Endothelial cell of umbilical vein (primary cell): ENCODE results near the gene ATP8A2. TPM values are rescaled to one million over a fixed set of nuclear protein-coding genes. Genes with fewer than 3 reads are reported as not detected.

Experiments
- BruUV-seq: library from RNA; stranded (reverse); fragments of 400-500 nt; replicated peaks from 2 replicates; lab custom pipeline; 2021; lab: Mats Ljungman, UMichigan
- CTCF ChIA-PET: fragments of 300-600, 350-600 bp; sonication (Branson Sonifier 250); formaldehyde crosslinking; loops from one replicate; lab custom pipeline; 2021; ENCODE audit warnings: antibody characterized with exemption, inconsistent platforms; lab: Charles Lee
- POLR2A ChIA-PET: fragments of 300-600, 350-600 bp; sonication (Branson Sonifier 250); formaldehyde crosslinking; loops from one replicate; lab custom pipeline; 2021; ENCODE audit warnings: antibody characterized with exemption, inconsistent platforms; lab: Charles Lee
- DNase-seq: peaks from one replicate; pipeline ENCODE4 v3.0.0-alpha.2; 2011; ENCODE audit warnings: low read depth, low spot score
- FAIRE-seq: peaks from 2 replicates; lab custom pipeline; 2011; peaks lifted over from hg19 to GRCh38; lab: Jason Lieb, UNC
- H2AFZ ChIP-seq: 2 replicates; pipeline ENCODE4 v1.6.0; 2012; ENCODE audit warnings: low read depth, low read length, control low read depth, inconsistent platforms
- H3K27ac ChIP-seq: 2 replicates; pipeline ENCODE4 v1.5.1; 2011; ENCODE audit warnings: low read depth, mild to moderate bottlenecking, control low read depth, low read length, moderate library complexity; ENCODE audit not compliant: insufficient read depth
- H3K27me3 ChIP-seq, 2 experiments: 2 replicates each; pipeline versions ENCODE4 v1.6.0 to v1.6.1; 2011; ENCODE audit warnings: low read length in 2 of 2, mixed read lengths in 1 of 2; ENCODE audit not compliant: control insufficient read depth in 2 of 2, insufficient read depth in 2 of 2
- H3K36me3 ChIP-seq, 2 experiments: 2 replicates in 1 of 2; 3 replicates in 1 of 2; pipeline ENCODE4 v1.5.1; 2011; ENCODE audit warnings: low read length in 2 of 2, mild to moderate bottlenecking in 1 of 2, moderate library complexity in 1 of 2; ENCODE audit not compliant: control insufficient read depth in 2 of 2, insufficient read depth in 2 of 2; ENCODE audit errors: extremely low read depth in 1 of 2
- H3K4me1 ChIP-seq: 3 replicates; pipeline ENCODE4 v1.5.1; 2011; ENCODE audit warnings: mild to moderate bottlenecking, low read length; ENCODE audit not compliant: control insufficient read depth, insufficient read depth; ENCODE audit errors: extremely low read depth
- H3K4me2 ChIP-seq: 2 replicates; pipeline ENCODE4 v1.6.1; 2011; ENCODE audit warnings: low read length, control low read depth, mixed read lengths; ENCODE audit not compliant: insufficient read depth
- H3K4me3 ChIP-seq, 3 experiments: fragments of 200-600 bp in 1 of 3; sonication (generic), shearing (Covaris generic) in 1 of 3; replicated peaks in 1 of 3; 2 replicates each; pipeline ENCODE4 v1.5.1; 2011 to 2016; ENCODE audit warnings: control low read depth in 3 of 3, low read length in 3 of 3, mild to moderate bottlenecking in 2 of 3, inconsistent platforms in 1 of 3, low read depth in 1 of 3, moderate library complexity in 1 of 3; ENCODE audit not compliant: insufficient read depth in 1 of 3
- H3K79me2 ChIP-seq: 2 replicates; pipeline ENCODE4 v1.6.0; 2012; ENCODE audit warnings: low read length, inconsistent platforms; ENCODE audit not compliant: control insufficient read depth, insufficient read depth
- H3K9ac ChIP-seq: replicated peaks from 2 replicates; pipeline ENCODE3; 2011; ENCODE audit warnings: low read length, control low read depth; ENCODE audit not compliant: insufficient read depth; ENCODE audit errors: extremely low read depth
- H3K9me1 ChIP-seq: replicated peaks from 3 replicates; pipeline ENCODE4 v1.6.0; 2011; ENCODE audit warnings: mild to moderate bottlenecking, low read length; ENCODE audit not compliant: control insufficient read depth, insufficient read depth; ENCODE audit errors: extremely low read depth
- H3K9me3 ChIP-seq: replicated peaks from 2 replicates; pipeline ENCODE4 v1.5.1; 2012; ENCODE audit warnings: low read length, inconsistent platforms; ENCODE audit not compliant: control insufficient read depth, insufficient read depth
- H4K20me1 ChIP-seq: replicated peaks from 2 replicates; pipeline ENCODE3; 2011; ENCODE audit warnings: mild to moderate bottlenecking, low read length; ENCODE audit not compliant: control insufficient read depth, insufficient read depth; ENCODE audit errors: extremely low read depth
- EZH2 ChIP-seq: IDR thresholded peaks from 2 replicates; pipeline ENCODE4 v1.6.1; 2012; ENCODE audit warnings: borderline replicate concordance, low read depth, mild to moderate bottlenecking, moderate library complexity, low read length, inconsistent platforms; ENCODE audit not compliant: severe bottlenecking
- FOS ChIP-seq: IDR thresholded peaks from 2 replicates; pipeline ENCODE4 v1.6.1; 2011; ENCODE audit warnings: mild to moderate bottlenecking, low read length, moderate library complexity, borderline replicate concordance; ENCODE audit not compliant: insufficient read depth
- GATA2 ChIP-seq: IDR thresholded peaks from 2 replicates; pipeline ENCODE4 v1.7.0; 2011; ENCODE audit warnings: low read depth, mild to moderate bottlenecking, moderate library complexity, mixed read lengths, low read length; ENCODE audit not compliant: insufficient read length, insufficient read depth
- JUN ChIP-seq: IDR thresholded peaks from 2 replicates; pipeline ENCODE4 v1.6.1; 2011; ENCODE audit warnings: borderline replicate concordance, low read depth; ENCODE audit not compliant: insufficient read length, insufficient read depth
- MYC ChIP-seq: IDR thresholded peaks from one replicate; pipeline ENCODE4 v1.6.1; 2011; ENCODE audit warnings: mild to moderate bottlenecking, low read depth, low read length
- POLR2A ChIP-seq: IDR thresholded peaks from 2 replicates; pipeline ENCODE4 v1.6.1; 2012; ENCODE audit warnings: low read depth, mild to moderate bottlenecking, control low read depth, low read length
- POLR2AphosphoS5 ChIP-seq: IDR thresholded peaks from 2 replicates; pipeline ENCODE4 v1.6.1; 2012; ENCODE audit warnings: low read depth, mild to moderate bottlenecking, control low read depth, low read length, moderate library complexity; ENCODE audit not compliant: insufficient read depth
- dilution Hi-C: fragments of 300-500 bp; cut with MboI; formaldehyde crosslinking; loops from one replicate; pipeline ENCODE4 v1.15.0; 2019; ENCODE audit warnings: low sequenced_read_pairs; ENCODE audit not compliant: extremely low pct_ligation_motif_present
- intact Hi-C: fragments of 100-400 bp; cut with micrococcal nuclease; formaldehyde crosslinking; loops from one replicate; pipeline ENCODE4 v1.10.0; 2022
- polyA plus RNA-seq, 4 experiments: library from polyadenylated mRNA; depleted of rRNA in 3 of 4; stranded (reverse) in 3 of 4; unstranded in 1 of 4; fragments of >200 nt; gene quantifications; 2 replicates each; pipeline versions ENCODE4 v1.2.1 to v1.2.3, GENCODE V29; 2011 to 2012; ENCODE audit warnings: missing spikeins in 1 of 4
- total RNA-seq: library from RNA; stranded (reverse); gene quantifications from 2 replicates; pipeline ENCODE4 v1.2.3, GENCODE V29; 2021
- TF ChIP-seq, protein P1 (sequence below): IDR thresholded peaks from 2 replicates; pipeline ENCODE4 v1.6.1; 2011; ENCODE audit not compliant: insufficient read depth, insufficient read length
- TF ChIP-seq, protein P2 (sequence below), 2 donors: IDR thresholded peaks; 1 replicate in 1 of 2; 2 replicates in 1 of 2; pipeline ENCODE4 v1.5.1; 2011; ENCODE audit warnings: low read length in 2 of 2, mild to moderate bottlenecking in 2 of 2, moderate library complexity in 2 of 2, control low read depth in 1 of 2, inconsistent platforms in 1 of 2, low read depth in 1 of 2; ENCODE audit not compliant: insufficient read depth in 1 of 2; ENCODE audit errors: extremely low read depth in 1 of 2

Gene ATP8A2
- total and polyA plus RNA-seq, 2 donors (not counting 3 experiments of a cell fraction or from before 2014, with no cell fraction given) = 0.11 to 0.49 TPM

DNA sequence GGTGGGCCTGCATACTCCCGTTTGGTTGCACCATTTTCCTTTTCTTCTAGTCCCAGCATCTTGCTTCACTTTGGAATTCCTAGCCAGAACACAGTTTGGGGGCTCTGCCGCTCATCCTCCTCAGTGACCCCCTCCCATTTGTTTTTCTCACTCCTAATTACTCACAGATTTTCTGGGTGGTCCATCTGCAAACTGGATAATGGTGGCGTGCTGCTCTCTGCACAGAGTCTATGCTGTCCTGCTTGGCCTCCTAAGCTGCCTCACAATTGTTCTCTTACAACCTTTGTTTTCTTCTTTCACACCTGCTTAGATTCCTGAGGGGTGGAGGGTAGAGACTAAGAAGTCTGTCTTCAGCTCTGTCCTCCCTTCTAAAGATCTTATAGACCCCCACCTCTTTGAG lies 599.3 kb downstream of the ATP8A2 start:
- BruUV-seq = no TSS peak
- CTCF ChIA-PET = interaction anchor here (1.0 kb wide), 1 partner anchor 18 kb away, joined by 3 read pairs; no protein-coding TSS in a partner anchor

DNA sequence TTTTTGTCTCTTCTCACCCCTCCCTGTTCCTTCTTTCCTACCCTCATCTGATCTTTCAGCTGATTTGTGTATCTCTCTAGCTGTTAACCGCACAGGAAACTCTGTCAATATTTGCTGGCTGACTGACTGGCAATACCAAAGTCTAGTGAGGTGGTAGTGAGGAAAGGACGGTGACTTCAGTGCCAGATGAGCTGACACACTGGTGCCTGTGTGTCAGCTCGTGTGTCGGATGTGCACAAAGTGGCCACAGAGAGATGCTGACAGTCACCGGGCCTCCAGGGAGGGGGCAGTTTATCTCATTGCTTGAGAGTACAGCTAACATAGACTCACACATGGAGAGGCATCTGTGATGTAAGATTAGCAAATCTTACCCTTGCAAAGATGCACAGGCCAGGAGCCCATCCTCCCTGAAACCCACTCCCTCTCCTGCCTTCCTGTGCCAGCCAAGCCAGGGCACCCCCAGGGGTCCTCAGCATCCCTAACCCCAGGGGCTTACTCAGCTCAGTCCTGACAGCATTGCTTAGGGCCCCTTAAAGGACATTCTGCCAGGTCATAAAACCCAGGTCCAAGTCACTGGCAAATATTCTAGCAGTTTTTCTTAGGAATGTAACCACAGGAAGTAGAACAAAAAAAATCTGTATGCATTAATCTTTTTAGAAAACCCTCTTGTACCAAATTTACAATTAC lies 599.8 kb downstream of the ATP8A2 start:
- dilution Hi-C loops = no loop called here
- Histone ChIP-seq H3K27ac (no peak overlapping the region), H2AFZ (no peak overlapping the region), H3K4me2 (no peak overlapping the region), H3K4me1 (no peaks in the 10 kb centered on the region), H3K79me2 (no peaks in the 10 kb centered on the region), H3K4me3 (no peak overlapping the region), H3K9me1 (no peaks in the 10 kb centered on the region), H3K27me3 (no peaks in the 10 kb centered on the region), H3K36me3 (no peaks in the 10 kb centered on the region), H3K9ac (no peak overlapping the region), H4K20me1 (no peaks in the 10 kb centered on the region), H3K9me3 (no peaks in the 10 kb centered on the region)
- DNase-seq (no peak), FAIRE-seq (no peak)
- intact Hi-C loops = no loop called here
- TF ChIP-seq POLR2A (no peak), JUN (no peak), MYC (no peak), GATA2 (no peak), POLR2AphosphoS5 (no peak), EZH2 (no peak), FOS (no peak)
- TF ChIP-seq, protein P1, sequence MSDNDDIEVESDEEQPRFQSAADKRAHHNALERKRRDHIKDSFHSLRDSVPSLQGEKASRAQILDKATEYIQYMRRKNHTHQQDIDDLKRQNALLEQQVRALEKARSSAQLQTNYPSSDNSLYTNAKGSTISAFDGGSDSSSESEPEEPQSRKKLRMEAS = no peak
- TF ChIP-seq, protein P2, sequence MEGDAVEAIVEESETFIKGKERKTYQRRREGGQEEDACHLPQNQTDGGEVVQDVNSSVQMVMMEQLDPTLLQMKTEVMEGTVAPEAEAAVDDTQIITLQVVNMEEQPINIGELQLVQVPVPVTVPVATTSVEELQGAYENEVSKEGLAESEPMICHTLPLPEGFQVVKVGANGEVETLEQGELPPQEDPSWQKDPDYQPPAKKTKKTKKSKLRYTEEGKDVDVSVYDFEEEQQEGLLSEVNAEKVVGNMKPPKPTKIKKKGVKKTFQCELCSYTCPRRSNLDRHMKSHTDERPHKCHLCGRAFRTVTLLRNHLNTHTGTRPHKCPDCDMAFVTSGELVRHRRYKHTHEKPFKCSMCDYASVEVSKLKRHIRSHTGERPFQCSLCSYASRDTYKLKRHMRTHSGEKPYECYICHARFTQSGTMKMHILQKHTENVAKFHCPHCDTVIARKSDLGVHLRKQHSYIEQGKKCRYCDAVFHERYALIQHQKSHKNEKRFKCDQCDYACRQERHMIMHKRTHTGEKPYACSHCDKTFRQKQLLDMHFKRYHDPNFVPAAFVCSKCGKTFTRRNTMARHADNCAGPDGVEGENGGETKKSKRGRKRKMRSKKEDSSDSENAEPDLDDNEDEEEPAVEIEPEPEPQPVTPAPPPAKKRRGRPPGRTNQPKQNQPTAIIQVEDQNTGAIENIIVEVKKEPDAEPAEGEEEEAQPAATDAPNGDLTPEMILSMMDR (IDR thresholded peaks at IDR 0.05; ENCODE audit: extremely low read depth in 1 of 2, insufficient read depth in 1 of 2, low read depth in 1 of 2, low read length in 2 of 2) = no peak
- no TSS peak for BruUV-seq
- ChIA-PET CTCF (no interaction called here), POLR2A (no interaction called here)

More for the DNA sequence above, 599.3 kb downstream of the ATP8A2 start:
- Histone ChIP-seq H4K20me1 (no peaks in the 10 kb centered on the region), H3K9me1 (no peaks in the 10 kb centered on the region), H3K4me3 (no peak overlapping the region), H3K4me1 (peaks cover 3% of the 10 kb centered on the region), H3K79me2 (no peaks in the 10 kb centered on the region), H3K9ac (no peak overlapping the region), H3K9me3 (no peaks in the 10 kb centered on the region), H2AFZ (no peak overlapping the region), H3K36me3 (no peaks in the 10 kb centered on the region), H3K4me2 (no peak overlapping the region), H3K27ac (no peak overlapping the region), H3K27me3 (no peaks in the 10 kb centered on the region)
- POLR2A ChIA-PET = no interaction called here
- no peak for TF ChIP-seq MYC
- no peak for TF ChIP-seq POLR2A
- no peak for TF ChIP-seq GATA2
- TF ChIP-seq, protein P2 (IDR thresholded peaks at IDR 0.05; ENCODE audit: extremely low read depth in 1 of 2, insufficient read depth in 1 of 2, low read depth in 1 of 2, low read length in 2 of 2) = no peak
- no peak for TF ChIP-seq JUN
- DNase-seq (no peak), FAIRE-seq (no peak)
- dilution Hi-C loops (no loop called here), intact Hi-C loops (no loop called here)
